Skeletal muscle tissue (tissue), 4 donors: ENCODE data around the gene PKNOX1. TPM values are rescaled to one million over a fixed set of nuclear protein-coding genes. Genes with fewer than 3 reads are reported as not detected.
"Not testable (repeated sequence)": the region's sequence is repeated elsewhere in the genome, so short reads cannot be mapped to it uniquely, and the experiment has no call there.

Experiments
- H3K27ac ChIP-seq: one replicate; pipeline ENCODE4 v1.7.0; 2013; ENCODE audit warnings: mild to moderate bottlenecking, low read depth, low read length, inconsistent platforms
- H3K27me3 ChIP-seq, 3 donors: one replicate each; pipeline ENCODE4 v1.7.0; 2013; ENCODE audit warnings: low read length in 3 of 3; ENCODE audit not compliant: control insufficient read depth in 3 of 3, insufficient read depth in 3 of 3
- H3K36me3 ChIP-seq, 3 donors: one replicate each; pipeline ENCODE4 v1.7.0; 2013; ENCODE audit warnings: low read length in 3 of 3; ENCODE audit not compliant: control insufficient read depth in 3 of 3, insufficient read depth in 3 of 3
- H3K4me1 ChIP-seq, 3 donors: one replicate each; pipeline ENCODE4 v1.7.0; 2013; ENCODE audit warnings: low read length in 3 of 3, mild to moderate bottlenecking in 3 of 3; ENCODE audit not compliant: control insufficient read depth in 3 of 3, insufficient read depth in 3 of 3
- H3K4me3 ChIP-seq, 3 donors: one replicate each; pipeline ENCODE4 v1.7.0; 2013; ENCODE audit warnings: low read length in 3 of 3
- H3K9ac ChIP-seq, 3 donors: one replicate each; pipeline ENCODE4 v1.7.0; 2013; ENCODE audit warnings: low read length in 3 of 3, mild to moderate bottlenecking in 3 of 3, moderate library complexity in 2 of 3, low read depth in 1 of 3
- H3K9me3 ChIP-seq, 3 donors: one replicate each; pipeline ENCODE4 v1.7.0; 2013; ENCODE audit warnings: low read length in 3 of 3; ENCODE audit not compliant: control insufficient read depth in 3 of 3
- total RNA-seq: library from RNA; depleted of rRNA; stranded (reverse); fragments of >200 nt; gene quantifications from one replicate; pipeline ENCODE4 v1.2.3, GENCODE V29; 2014
- donor health status: Osteomylitis.

The PKNOX1 gene
- 8.9 TPM for total RNA-seq

- Histone ChIP-seq H3K36me3 (no peaks in the 10 kb centered on the region), H3K4me3 (peak within 1 kb of the TSS; percentile 75 to 93 (median 87)), H3K4me1 (peaks cover 10 to 39% (median 18%) of the 10 kb centered on the region in 3 donors), H3K27me3 (no peaks in the 10 kb centered on the region), H3K27ac (peak within 1 kb of the TSS; percentile 94), H3K9ac (peak within 1 kb of the TSS; percentile 88 to 98 (median 92)), H3K9me3 (no peaks in the 10 kb centered on the region)
Observed at GRCh38 chr21:42973991-42974831, at the start of gene PKNOX1. TSS of gene PKNOX1 (plus strand) at chr21:42974562. CDS start at chr21:43004382, 29,820 bp downstream.

- H3K9me3 ChIP-seq, result no peaks in the 10 kb centered on the region
- no peaks in the 10 kb centered on the region for H3K36me3 ChIP-seq
- H3K4me1 ChIP-seq, result peaks cover 3 to 9% (median 4%) of the 10 kb centered on the region in 3 donors
- H3K27ac ChIP-seq, result no peak within 1 kb of the TSS
- no peaks in the 10 kb centered on the region for H3K27me3 ChIP-seq
- no peak within 1 kb of the TSS for H3K9ac ChIP-seq
- no peak within 1 kb of the TSS for H3K4me3 ChIP-seq
Observed at GRCh38 chr21:42925114-42925926, 49.0 kb upstream of the PKNOX1 start, which contains the start of gene ERVH48-1. TSS of gene ERVH48-1 (minus strand) at chr21:42925630. CDS start at chr21:42919006, 6,624 bp downstream.

GRCh38 chr21:42927474-42928200 is 46.7 kb upstream of the PKNOX1 start:
- not testable (repeated sequence) for H3K9me3 ChIP-seq

GRCh38 chr21:42929969-42930368 is 44.4 kb upstream of the PKNOX1 start:
- H3K4me1 ChIP-seq, result no peaks in the 10 kb centered on the region
- H3K9me3 ChIP-seq, result no peaks in the 10 kb centered on the region
- H3K4me3 ChIP-seq, result no peak overlapping the region

More at GRCh38 chr21:42927474-42928200, 46.7 kb upstream of the PKNOX1 start:
- H3K9ac ChIP-seq, H3K27ac ChIP-seq, H3K36me3 ChIP-seq, H3K4me3 ChIP-seq, H3K4me1 ChIP-seq, H3K27me3 ChIP-seq: not testable (repeated sequence)

GRCh38 chr21:42931560-42932235 is 42.7 kb upstream of the PKNOX1 start:
- H3K27ac ChIP-seq, result no peak overlapping the region
- H3K9ac ChIP-seq, result no peak overlapping the region
- no peaks in the 10 kb centered on the region for H3K9me3 ChIP-seq
- H3K4me3 ChIP-seq, result no peak overlapping the region
- no peaks in the 10 kb centered on the region for H3K27me3 ChIP-seq
- no peaks in the 10 kb centered on the region for H3K36me3 ChIP-seq
- H3K4me1 ChIP-seq, result no peaks in the 10 kb centered on the region

More at GRCh38 chr21:42929969-42930368, 44.4 kb upstream of the PKNOX1 start:
- Histone ChIP-seq H3K36me3 (no peaks in the 10 kb centered on the region), H3K27ac (no peak overlapping the region), H3K27me3 (no peaks in the 10 kb centered on the region), H3K9ac (no peak overlapping the region)

- not testable (repeated sequence) for H3K9ac ChIP-seq, H3K4me3 ChIP-seq, H3K9me3 ChIP-seq, H3K27ac ChIP-seq, H3K36me3 ChIP-seq, H3K4me1 ChIP-seq, H3K27me3 ChIP-seq
Observed at GRCh38 chr21:42932378-42933136, 41.8 kb upstream of the PKNOX1 start.

GRCh38 chr21:42933137-42933970 is 41.0 kb upstream of the PKNOX1 start:
- not testable (repeated sequence) for H3K4me1 ChIP-seq, H3K27me3 ChIP-seq, H3K4me3 ChIP-seq, H3K36me3 ChIP-seq, H3K9me3 ChIP-seq, H3K27ac ChIP-seq, H3K9ac ChIP-seq

GRCh38 chr21:42933973-42934372 is 40.4 kb upstream of the PKNOX1 start:
- not testable (repeated sequence) for H3K9ac ChIP-seq, H3K4me3 ChIP-seq, H3K36me3 ChIP-seq, H3K27ac ChIP-seq, H3K4me1 ChIP-seq, H3K9me3 ChIP-seq, H3K27me3 ChIP-seq
